ENCODE results near the gene SEPTIN2.
"Not testable (repeated sequence)": the region's sequence is repeated elsewhere in the genome, so short reads cannot be mapped to it uniquely, and the experiment has no call there.

Gene SEPTIN2

GRCh38 chr2:241376808-241377207 is 61.1 kb downstream of the SEPTIN2 start:
- DNase-seq (ENCODE audit: low read depth, low spot score) = peak; percentile 23
- no peak overlapping the region for H3K4me3 ChIP-seq (ENCODE audit: low read depth, low read length)
- in situ Hi-C loops (cut with HindIII; ENCODE audit: low sequenced_read_pairs) = no loop called here
- no peak for TF ChIP-seq CTCF (IDR thresholded peaks at IDR 0.05; ENCODE audit: low read depth, low read length)

- in situ Hi-C loops (cut with HindIII; ENCODE audit: low sequenced_read_pairs) = no loop called here
- TF ChIP-seq CTCF (IDR thresholded peaks at IDR 0.05; ENCODE audit: low read depth, low read length) = no peak
- H3K4me3 ChIP-seq (ENCODE audit: low read depth, low read length) = no peak overlapping the region
- no peak for DNase-seq (ENCODE audit: low read depth, low spot score)
Measured at GRCh38 chr2:241378816-241379215, 63.1 kb downstream of the SEPTIN2 start.

- no peak for TF ChIP-seq CTCF (IDR thresholded peaks at IDR 0.05; ENCODE audit: low read depth, low read length)
- DNase-seq (ENCODE audit: low read depth, low spot score) = peak; percentile 44
- H3K4me3 ChIP-seq (ENCODE audit: low read depth, low read length) = no peak overlapping the region
- in situ Hi-C loops (cut with HindIII; ENCODE audit: low sequenced_read_pairs) = no loop called here
Measured at GRCh38 chr2:241379481-241380480, 64.1 kb downstream of the SEPTIN2 start.

- no peak overlapping the region for H3K4me3 ChIP-seq (ENCODE audit: low read depth, low read length)
- TF ChIP-seq CTCF (IDR thresholded peaks at IDR 0.05; ENCODE audit: low read depth, low read length) = no peak
- in situ Hi-C loops (cut with HindIII; ENCODE audit: low sequenced_read_pairs) = no loop called here
- DNase-seq (ENCODE audit: low read depth, low spot score) = no peak
Measured at GRCh38 chr2:241381872-241382271, 66.1 kb downstream of the SEPTIN2 start.

- H3K4me3 ChIP-seq (ENCODE audit: low read depth, low read length); DNase-seq (ENCODE audit: low read depth, low spot score); in situ Hi-C loops (cut with HindIII; ENCODE audit: low sequenced_read_pairs): not testable (repeated sequence)
Measured at GRCh38 chr2:241385450-241385849, 69.7 kb downstream of the SEPTIN2 start.

- no peak for TF ChIP-seq CTCF (IDR thresholded peaks at IDR 0.05; ENCODE audit: low read depth, low read length)
- H3K4me3 ChIP-seq (ENCODE audit: low read depth, low read length) = no peak overlapping the region
Measured at GRCh38 chr2:241386519-241386918, 70.8 kb downstream of the SEPTIN2 start.

GRCh38 chr2:241389697-241390096 is 74.0 kb downstream of the SEPTIN2 start:
- TF ChIP-seq CTCF (IDR thresholded peaks at IDR 0.05; ENCODE audit: low read depth, low read length) = no peak
- in situ Hi-C loops (cut with HindIII; ENCODE audit: low sequenced_read_pairs) = no loop called here
- no peak overlapping the region for H3K4me3 ChIP-seq (ENCODE audit: low read depth, low read length)

More at GRCh38 chr2:241386519-241386918, 70.8 kb downstream of the SEPTIN2 start:
- DNase-seq (ENCODE audit: low read depth, low spot score) = no peak
- in situ Hi-C loops (cut with HindIII; ENCODE audit: low sequenced_read_pairs) = no loop called here

More at GRCh38 chr2:241389697-241390096, 74.0 kb downstream of the SEPTIN2 start:
- DNase-seq (ENCODE audit: low read depth, low spot score) = no peak

Measured in astrocyte of the spinal cord (primary cell).